AG04449 (cell line): ENCODE results near the gene INSM2.

Source experiments
- CTCF ChIA-PET: fragments of 350-600 bp; formaldehyde crosslinking; extraction: SDS; loops from one replicate; lab custom pipeline; 2021; ENCODE audit warnings: antibody characterized with exemption; lab: Yijun Ruan, JAX
- POLR2A ChIA-PET: fragments of 400-600, 350-600 bp; formaldehyde crosslinking; extraction: SDS; loops from one replicate; lab custom pipeline; 2020; ENCODE audit warnings: antibody characterized with exemption, inconsistent platforms; lab: Yijun Ruan, JAX
- DNase-seq: peaks from one replicate; pipeline ENCODE4 v3.0.0-alpha.2; 2010; ENCODE audit warnings: low read depth, low spot score
- H3K4me3 ChIP-seq: 2 replicates; pipeline ENCODE4 v1.5.1; 2011; ENCODE audit warnings: low read depth, mild to moderate bottlenecking, control low read depth, low read length
- TF ChIP-seq, protein P1 (sequence below): IDR thresholded peaks from one replicate; pipeline ENCODE4 v1.5.1; 2011; ENCODE audit warnings: mild to moderate bottlenecking, moderate library complexity, low read length, control low read depth, inconsistent platforms; ENCODE audit not compliant: insufficient read depth; ENCODE audit errors: missing control alignments

The INSM2 gene

DNA sequence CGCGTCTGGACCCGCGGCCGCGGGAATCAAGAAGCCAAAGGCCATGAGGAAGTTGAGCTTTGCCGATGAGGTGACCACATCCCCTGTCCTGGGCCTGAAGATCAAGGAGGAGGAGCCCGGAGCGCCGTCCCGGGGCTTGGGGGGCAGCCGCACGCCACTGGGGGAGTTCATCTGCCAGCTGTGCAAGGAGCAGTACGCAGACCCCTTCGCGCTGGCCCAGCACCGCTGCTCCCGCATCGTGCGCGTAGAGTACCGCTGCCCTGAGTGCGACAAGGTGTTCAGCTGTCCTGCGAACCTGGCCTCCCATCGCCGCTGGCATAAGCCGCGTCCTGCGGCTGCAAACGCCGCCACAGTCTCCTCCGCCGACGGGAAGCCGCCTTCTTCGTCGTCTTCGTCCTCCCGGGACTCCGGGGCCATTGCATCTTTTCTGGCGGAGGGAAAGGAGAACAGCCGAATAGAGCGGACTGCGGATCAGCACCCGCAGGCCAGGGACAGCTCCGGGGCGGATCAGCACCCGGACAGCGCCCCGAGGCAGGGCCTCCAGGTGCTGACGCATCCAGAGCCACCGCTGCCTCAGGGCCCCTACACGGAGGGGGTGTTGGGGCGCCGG is 1.0 kb downstream of the INSM2 start:
- H3K4me3 ChIP-seq = peak overlapping the region; percentile 30
- ChIA-PET CTCF (no interaction called here), POLR2A (no interaction called here)
- TF ChIP-seq, protein P1, sequence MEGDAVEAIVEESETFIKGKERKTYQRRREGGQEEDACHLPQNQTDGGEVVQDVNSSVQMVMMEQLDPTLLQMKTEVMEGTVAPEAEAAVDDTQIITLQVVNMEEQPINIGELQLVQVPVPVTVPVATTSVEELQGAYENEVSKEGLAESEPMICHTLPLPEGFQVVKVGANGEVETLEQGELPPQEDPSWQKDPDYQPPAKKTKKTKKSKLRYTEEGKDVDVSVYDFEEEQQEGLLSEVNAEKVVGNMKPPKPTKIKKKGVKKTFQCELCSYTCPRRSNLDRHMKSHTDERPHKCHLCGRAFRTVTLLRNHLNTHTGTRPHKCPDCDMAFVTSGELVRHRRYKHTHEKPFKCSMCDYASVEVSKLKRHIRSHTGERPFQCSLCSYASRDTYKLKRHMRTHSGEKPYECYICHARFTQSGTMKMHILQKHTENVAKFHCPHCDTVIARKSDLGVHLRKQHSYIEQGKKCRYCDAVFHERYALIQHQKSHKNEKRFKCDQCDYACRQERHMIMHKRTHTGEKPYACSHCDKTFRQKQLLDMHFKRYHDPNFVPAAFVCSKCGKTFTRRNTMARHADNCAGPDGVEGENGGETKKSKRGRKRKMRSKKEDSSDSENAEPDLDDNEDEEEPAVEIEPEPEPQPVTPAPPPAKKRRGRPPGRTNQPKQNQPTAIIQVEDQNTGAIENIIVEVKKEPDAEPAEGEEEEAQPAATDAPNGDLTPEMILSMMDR = no peak
- no peak for DNase-seq

DNA sequence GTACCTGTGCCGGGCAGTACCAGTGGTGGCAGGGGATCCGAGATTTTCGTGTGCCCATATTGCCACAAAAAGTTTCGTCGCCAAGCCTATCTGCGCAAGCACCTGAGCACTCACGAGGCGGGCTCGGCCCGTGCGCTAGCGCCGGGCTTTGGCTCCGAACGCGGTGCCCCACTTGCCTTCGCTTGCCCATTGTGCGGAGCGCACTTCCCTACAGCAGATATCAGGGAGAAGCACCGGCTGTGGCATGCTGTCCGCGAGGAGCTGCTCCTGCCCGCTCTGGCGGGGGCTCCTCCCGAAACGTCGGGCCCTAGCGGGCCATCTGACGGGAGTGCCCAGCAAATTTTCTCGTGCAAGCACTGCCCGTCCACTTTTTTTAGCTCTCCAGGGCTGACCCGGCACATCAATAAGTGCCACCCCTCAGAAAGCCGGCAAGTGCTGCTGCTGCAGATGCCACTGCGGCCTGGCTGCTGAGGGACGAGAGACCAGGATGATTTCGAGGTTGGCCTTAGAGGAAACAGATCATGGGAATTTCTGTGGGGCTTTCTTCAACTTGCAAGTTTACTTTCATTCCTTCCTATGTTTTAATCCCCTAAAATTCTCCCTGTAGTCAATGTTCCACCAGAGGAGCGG is 1.6 kb downstream of the INSM2 start:
- ChIA-PET POLR2A (no interaction called here), CTCF (no interaction called here)
- TF ChIP-seq, protein P1 = no peak
- DNase-seq = no peak
- H3K4me3 ChIP-seq = peak overlapping the region; percentile 20; the same call in 1 of the 2 replicates

DNA sequence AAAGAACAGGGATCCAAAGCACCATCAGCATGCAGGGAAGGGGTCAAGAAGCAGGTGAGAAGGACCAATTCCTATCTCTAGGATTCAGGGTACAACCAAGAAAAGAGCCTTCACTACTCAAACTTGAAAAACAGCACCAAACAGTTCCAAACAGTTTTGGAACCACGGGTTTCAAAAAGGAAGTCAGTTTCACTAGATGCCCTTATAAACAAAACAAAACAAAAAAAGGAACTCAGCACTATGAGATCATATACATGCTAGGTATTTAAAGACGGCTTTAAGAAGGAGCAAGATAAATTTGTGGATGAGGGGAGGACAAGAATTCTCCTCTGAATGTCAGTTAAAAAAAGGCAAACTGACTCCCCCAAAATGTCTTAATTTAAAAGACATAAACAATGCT is 6.0 kb downstream of the INSM2 start:
- TF ChIP-seq, protein P1 = no peak
- ChIA-PET CTCF (no interaction called here), POLR2A (no interaction called here)

DNA sequence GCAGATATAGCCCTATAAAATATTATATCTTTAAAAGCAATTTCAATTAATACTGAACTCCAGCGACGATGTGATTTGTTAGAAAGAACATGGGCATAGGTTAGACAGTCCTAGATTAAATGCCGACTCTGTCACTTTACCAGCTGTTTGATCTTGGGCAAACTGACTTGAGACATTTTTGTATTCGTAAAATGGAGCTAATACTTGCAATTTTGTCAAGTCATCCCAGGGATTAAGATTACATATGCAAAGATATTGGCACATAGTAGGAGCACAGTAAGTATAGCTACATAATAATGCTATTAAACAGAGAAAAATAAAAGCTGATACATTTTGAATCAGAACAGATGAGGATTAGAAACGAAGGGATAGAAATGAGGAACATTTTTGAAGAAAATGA is 9.0 kb downstream of the INSM2 start:
- no peak for DNase-seq
- H3K4me3 ChIP-seq = no peak overlapping the region
- POLR2A ChIA-PET = no interaction called here
- TF ChIP-seq, protein P1 = no peak
- CTCF ChIA-PET = no interaction called here

More for the DNA sequence above, 6.0 kb downstream of the INSM2 start:
- no peak for DNase-seq
- no peak overlapping the region for H3K4me3 ChIP-seq

DNA sequence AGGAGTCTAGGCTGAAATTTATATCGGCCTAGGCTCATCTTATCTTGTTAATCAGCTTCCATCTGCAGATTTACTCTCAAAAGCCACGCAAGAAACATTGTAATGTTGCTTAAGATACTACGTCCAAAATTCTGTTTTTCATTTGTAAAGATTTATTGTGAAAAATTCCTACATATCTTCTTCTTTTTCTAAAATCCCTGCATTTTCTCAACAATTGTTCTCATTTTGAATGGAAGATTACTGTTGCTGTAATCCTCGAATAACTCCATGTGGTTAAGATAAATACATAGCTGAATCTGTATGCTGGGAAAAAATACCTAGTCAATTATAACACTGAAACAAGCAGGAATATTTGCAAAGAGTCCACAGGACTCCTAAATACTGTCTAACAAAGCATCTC is 15.6 kb downstream of the INSM2 start:
- H3K4me3 ChIP-seq = no peak overlapping the region
- TF ChIP-seq, protein P1 = no peak
- DNase-seq = no peak
- POLR2A ChIA-PET = no interaction called here
- CTCF ChIA-PET = no interaction called here

DNA sequence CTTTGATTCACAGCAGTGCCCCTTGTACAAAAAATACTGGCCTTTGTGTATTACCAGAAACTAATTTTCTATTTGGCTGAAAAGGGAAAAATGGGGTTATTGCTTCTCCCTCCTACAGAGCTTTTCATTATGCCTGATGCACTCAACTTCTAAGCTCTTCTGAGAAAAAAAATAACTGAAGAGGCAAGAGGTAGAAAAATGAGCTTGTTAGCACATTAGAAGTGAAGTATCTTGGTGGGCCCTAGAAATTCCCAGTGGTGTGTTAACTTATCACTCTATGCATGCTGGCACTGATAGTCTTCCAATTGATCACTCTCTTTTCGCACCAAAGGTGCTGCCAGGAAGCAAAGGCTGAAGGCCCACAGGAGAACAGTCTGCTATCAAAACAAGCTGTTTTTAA is 17.1 kb downstream of the INSM2 start:
- CTCF ChIA-PET = no interaction called here
- TF ChIP-seq, protein P1 = no peak
- POLR2A ChIA-PET = no interaction called here
- no peak for DNase-seq
- no peak overlapping the region for H3K4me3 ChIP-seq
